WTC11 (cell line): Measurements from ENCODE around the gene ANO4.

Source experiments
- MLX ChIP-seq: sonication (generic); formaldehyde crosslinking; IDR thresholded peaks from 2 replicates; pipeline ENCODE4 v1.8.1; 2023; ENCODE audit warnings: mild to moderate bottlenecking, missing genetic modification reagents, moderate library complexity
- NFYB ChIP-seq: sonication (generic); formaldehyde crosslinking; conservative IDR thresholded peaks from 2 replicates; pipeline ENCODE4 v1.8.0; 2022; ENCODE audit warnings: low read depth, missing genetic modification reagents
- NR2C2 ChIP-seq: sonication (generic); formaldehyde crosslinking; IDR thresholded peaks from 2 replicates; pipeline ENCODE4 v1.8.0; 2022; ENCODE audit warnings: mild to moderate bottlenecking, missing genetic modification reagents
- OVOL2 ChIP-seq: fragments of 250-450 bp; sonication (Bioruptor Pico); IDR thresholded peaks from 2 replicates; pipeline ENCODE4 v1.9.0; 2021; ENCODE audit warnings: mild to moderate bottlenecking, borderline replicate concordance
- SMAD4 ChIP-seq: sonication (generic); formaldehyde crosslinking; IDR thresholded peaks from 2 replicates; pipeline ENCODE4 v1.8.0; 2022; ENCODE audit warnings: mild to moderate bottlenecking, missing genetic modification reagents
- ZNF121 ChIP-seq: sonication (generic); formaldehyde crosslinking; IDR thresholded peaks from 2 replicates; pipeline ENCODE4 v1.8.0; 2023; ENCODE audit warnings: missing genetic modification reagents
- TF ChIP-seq, protein P1 (sequence below): fragments of 200-600 bp; IDR thresholded peaks from 2 replicates; pipeline ENCODE4 v1.8.0; 2022; ENCODE audit warnings: antibody characterized with exemption

DNA sequence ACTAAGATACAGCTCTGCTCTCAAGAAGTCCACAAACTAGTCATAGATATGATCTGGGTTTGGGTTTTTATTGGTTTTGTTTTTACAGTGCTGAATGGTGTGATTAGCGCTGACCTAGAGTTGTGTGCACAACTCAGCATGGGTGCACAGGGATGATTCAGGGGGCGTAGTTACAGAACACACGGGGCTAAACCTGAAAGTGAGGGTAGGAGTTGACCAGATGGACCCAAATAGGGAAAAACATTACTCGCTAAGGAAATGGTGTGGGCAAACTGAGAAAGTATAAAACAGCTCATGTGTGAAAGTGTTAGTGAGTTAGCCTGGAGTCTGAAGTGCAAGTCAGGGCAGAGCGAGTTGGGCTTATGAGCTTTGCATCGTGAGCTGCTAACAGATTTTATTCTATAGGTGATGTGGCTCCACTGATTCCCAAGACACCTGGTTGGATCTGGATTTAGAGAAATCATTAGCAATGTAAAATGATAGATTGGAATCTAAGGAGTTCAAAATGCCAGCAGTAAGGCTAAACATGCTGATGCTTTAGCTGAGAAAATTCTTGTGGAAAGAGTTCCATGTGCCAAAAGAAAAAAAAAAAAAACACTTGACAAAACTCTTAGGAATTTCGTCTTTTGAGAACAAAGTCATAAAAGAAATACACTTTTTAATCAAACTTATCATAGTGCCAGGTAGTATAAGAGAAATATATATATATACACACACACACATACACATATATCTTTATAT is 280.5 kb downstream of the ANO4 start:
- TF ChIP-seq NR2C2 (CRISPR knock-in tag) (no peak), OVOL2 (CRISPR knock-in tag) (no peak), NFYB (CRISPR knock-in tag) (no peak), MLX (no peak), ZNF121 (CRISPR knock-in tag) (no peak), SMAD4 (CRISPR knock-in tag) (no peak)
- TF ChIP-seq, protein P1, sequence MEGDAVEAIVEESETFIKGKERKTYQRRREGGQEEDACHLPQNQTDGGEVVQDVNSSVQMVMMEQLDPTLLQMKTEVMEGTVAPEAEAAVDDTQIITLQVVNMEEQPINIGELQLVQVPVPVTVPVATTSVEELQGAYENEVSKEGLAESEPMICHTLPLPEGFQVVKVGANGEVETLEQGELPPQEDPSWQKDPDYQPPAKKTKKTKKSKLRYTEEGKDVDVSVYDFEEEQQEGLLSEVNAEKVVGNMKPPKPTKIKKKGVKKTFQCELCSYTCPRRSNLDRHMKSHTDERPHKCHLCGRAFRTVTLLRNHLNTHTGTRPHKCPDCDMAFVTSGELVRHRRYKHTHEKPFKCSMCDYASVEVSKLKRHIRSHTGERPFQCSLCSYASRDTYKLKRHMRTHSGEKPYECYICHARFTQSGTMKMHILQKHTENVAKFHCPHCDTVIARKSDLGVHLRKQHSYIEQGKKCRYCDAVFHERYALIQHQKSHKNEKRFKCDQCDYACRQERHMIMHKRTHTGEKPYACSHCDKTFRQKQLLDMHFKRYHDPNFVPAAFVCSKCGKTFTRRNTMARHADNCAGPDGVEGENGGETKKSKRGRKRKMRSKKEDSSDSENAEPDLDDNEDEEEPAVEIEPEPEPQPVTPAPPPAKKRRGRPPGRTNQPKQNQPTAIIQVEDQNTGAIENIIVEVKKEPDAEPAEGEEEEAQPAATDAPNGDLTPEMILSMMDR = no peak
